Activated T-cell treated with anti-CD3 and anti-CD28 coated beads, Interleukin-2, amount 50 U/mL, for 72 hours (primary cell): ENCODE data around the gene FGF1. TPM values are rescaled to one million over a fixed set of nuclear protein-coding genes. Genes with fewer than 3 reads are reported as not detected.
A peak's percentile ranks its signal among the peaks of the same experiment; 100 is the strongest.

ENCODE experiments used
- ATAC-seq, 2 donors: fragments of 150-1000 bp; cut with Tn5 transposase; replicated peaks in 1 of 2; 2 replicates each; pipeline ENCODE4 v1.10.0; 2021; ENCODE audit warnings: moderate library complexity in 2 of 2, mild to moderate bottlenecking in 1 of 2
- DNase-seq, 2 donors: peaks; one replicate each; pipeline ENCODE4 v3.0.0; 2021 to 2022; ENCODE audit warnings: mixed read lengths in 1 of 2
- H3K27ac Mint-ChIP-seq: one replicate; pipeline ENCODE4 v1.8.0; 2022; ENCODE audit warnings: mild to moderate bottlenecking, moderate library complexity, mixed read lengths
- H3K27me3 Mint-ChIP-seq: one replicate; pipeline ENCODE4 v1.8.0; 2022; ENCODE audit warnings: low read depth, mixed read lengths
- H3K36me3 Mint-ChIP-seq, 2 donors: one replicate each; pipeline ENCODE4 v1.8.0; 2022; ENCODE audit warnings: mixed read lengths in 2 of 2, mild to moderate bottlenecking in 1 of 2; ENCODE audit not compliant: insufficient read depth in 2 of 2
- H3K4me1 Mint-ChIP-seq: one replicate; pipeline ENCODE4 v1.8.0; 2022; ENCODE audit warnings: low read depth, mixed read lengths
- H3K4me3 Mint-ChIP-seq, 2 donors: one replicate each; pipeline ENCODE4 v1.8.0; 2022; ENCODE audit warnings: mild to moderate bottlenecking in 2 of 2, mixed read lengths in 2 of 2, moderate library complexity in 2 of 2
- H3K9me3 Mint-ChIP-seq, 2 donors: one replicate each; pipeline ENCODE4 v1.8.0; 2022; ENCODE audit warnings: mixed read lengths in 2 of 2
- total RNA-seq, 2 donors: library from RNA; stranded (reverse); gene quantifications; one replicate each; pipeline ENCODE4 v1.2.3, GENCODE V29; 2022

Gene FGF1
- total RNA-seq, result not detected

DNA sequence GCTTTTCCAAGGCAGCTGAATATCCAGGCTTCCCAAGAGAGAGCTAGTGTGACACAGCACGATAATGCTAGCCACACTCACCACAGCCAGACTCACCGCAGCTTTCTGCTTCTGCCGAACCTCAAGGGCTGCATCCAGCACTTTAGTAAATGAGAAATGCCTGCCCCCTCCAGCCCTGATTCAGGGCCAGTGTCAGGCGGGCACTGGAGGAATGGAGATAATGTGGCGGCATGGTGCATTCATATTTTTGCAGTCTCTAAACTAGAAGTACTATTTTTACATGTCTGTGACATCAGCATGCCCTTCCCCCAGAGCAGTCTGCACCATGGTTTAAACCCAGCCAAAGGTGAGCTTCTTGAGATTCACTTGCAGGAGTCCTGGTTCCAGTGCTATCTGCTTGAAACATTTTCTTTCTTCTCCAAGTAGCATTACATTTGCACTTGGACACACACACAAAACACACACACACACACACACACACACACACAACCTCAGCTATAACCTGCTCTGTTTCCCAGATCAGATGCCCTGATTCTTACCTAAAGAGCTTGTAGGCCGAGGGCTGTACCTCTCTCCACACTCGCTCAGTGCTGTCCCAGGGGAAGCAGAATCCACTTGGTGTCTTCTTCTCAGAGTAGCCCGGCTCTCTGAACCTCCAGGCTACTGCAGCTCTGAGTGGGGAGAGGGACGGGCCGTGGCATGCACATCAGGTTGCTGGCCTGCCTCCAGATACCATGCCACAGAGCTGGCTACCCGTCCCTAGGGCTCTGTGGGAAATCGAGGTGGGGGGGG, at the start of gene FGF1:
Gene FGF1, minus strand, starts transcription at position 673 of the 792 bp plus-strand sequence. CDS start 71,963 bp downstream, outside the sequence.
- DNase-seq (no peak), ATAC-seq (no peak)
- Mint-ChIP-seq H3K4me1 (no peaks in the 10 kb centered on the region), H3K27me3 (peaks cover 21% of the 10 kb centered on the region), H3K9me3 (no peaks in the 10 kb centered on the region), H3K27ac (no peak within 1 kb of the TSS), H3K4me3 (no peak within 1 kb of the TSS), H3K36me3 (no peaks in the 10 kb centered on the region)

DNA sequence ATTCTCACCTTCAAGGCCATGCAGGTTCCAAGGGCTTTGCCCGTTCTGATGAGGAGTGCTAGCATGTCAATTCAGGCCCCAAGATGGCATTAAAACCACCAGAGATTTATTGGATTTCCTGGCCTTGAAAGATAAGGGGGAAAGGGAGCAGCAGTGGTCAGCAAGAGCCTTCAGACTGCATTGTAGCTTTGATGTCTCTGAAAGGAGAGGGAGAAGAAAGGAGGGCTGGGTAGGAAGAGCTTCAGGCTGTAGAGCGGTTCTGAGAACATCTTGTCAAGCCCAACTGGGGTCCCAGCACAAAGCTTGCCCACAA, 41.8 kb upstream of the FGF1 start:
- Mint-ChIP-seq H3K36me3 (no peaks in the 10 kb centered on the region), H3K27me3 (no peaks in the 10 kb centered on the region), H3K4me3 (no peak overlapping the region), H3K4me1 (peaks cover 19% of the 10 kb centered on the region), H3K9me3 (peaks cover 0 to 2% of the 10 kb centered on the region in 2 donors), H3K27ac (no peak overlapping the region)
- no peak for ATAC-seq
- DNase-seq, result no peak

DNA sequence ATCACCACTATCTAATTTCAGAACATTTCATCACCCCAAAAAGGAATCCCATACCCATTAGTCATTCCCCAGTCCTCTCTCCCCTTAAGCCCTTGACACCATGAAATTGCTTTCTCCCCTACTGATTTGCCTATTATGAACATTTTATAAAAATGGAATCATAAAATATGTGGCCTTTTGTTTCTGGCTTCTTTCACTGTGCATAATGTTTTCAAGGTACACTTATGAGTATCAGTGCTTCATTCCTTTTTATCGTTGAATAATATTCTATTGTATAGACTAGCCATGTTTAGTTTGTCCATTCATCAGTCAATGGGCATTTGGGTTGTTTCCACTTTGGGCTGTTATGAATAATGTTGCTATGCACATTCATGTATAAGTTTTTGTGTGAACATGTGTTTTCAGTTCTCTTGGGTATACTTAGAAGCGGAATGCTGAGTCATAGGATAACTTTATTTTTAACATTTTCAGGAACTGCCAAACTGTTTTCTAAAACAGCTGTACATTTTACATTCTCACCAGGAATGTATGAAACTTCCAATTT, 40.4 kb upstream of the FGF1 start:
- Mint-ChIP-seq H3K27ac (peak overlapping the region; percentile 98), H3K4me3 (peak overlapping the region in 1 of 2 donors; percentile 50), H3K27me3 (no peaks in the 10 kb centered on the region), H3K4me1 (peaks cover 19% of the 10 kb centered on the region), H3K36me3 (no peaks in the 10 kb centered on the region), H3K9me3 (peaks cover 0 to 2% of the 10 kb centered on the region in 2 donors)
- ATAC-seq, result peak; percentile 80 to 84
- no peak for DNase-seq

DNA sequence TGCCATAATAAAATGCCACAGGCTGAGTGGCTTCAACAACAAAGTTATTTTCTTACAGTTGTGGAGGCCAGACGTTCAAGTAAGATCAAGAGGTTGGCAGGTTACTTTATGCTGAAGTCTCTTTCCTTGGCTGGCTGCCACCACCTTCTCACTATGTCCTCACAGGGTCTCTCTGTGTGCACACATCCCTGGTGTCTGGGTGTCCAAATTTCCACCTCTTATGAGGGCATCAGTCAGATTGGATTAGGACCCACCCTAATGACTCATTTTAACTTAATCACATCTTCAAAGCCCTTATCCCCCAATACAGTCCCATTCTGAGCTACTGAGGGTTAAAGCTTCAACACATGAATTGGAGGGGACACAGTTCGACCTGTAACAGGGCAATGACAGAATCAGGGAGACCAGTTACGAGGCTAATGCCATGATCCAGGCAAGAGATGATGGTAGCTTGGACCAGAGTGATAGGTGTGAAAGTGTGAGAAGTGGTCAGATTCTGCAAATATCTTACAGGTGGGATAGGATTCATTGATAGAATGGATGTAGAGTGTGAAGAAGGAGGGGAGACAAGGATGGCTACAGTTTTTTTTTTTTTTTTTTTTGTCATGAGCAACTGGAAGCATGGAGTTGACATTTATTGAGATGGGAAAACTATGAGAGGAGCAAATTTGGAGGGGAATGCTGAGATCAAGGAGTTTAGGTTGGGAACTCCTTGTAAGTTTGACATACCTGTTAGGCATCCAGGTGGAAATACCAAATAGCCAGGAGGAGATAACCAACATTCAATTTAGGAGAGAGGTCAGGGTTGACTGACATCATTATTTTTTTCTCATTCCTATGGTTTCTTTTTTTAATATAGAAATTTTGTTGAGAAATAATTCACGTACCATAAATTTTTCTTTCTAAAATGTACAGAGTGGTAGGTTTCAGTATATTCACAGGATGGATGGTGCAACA, 39.6 kb upstream of the FGF1 start:
- Mint-ChIP-seq H3K36me3 (no peaks in the 10 kb centered on the region), H3K4me3 (no peak overlapping the region), H3K9me3 (peaks cover 0 to 2% of the 10 kb centered on the region in 2 donors), H3K27me3 (no peaks in the 10 kb centered on the region), H3K27ac (peak overlapping the region; percentile 98), H3K4me1 (peaks cover 19% of the 10 kb centered on the region)
- DNase-seq (no peak), ATAC-seq (no peak)

DNA sequence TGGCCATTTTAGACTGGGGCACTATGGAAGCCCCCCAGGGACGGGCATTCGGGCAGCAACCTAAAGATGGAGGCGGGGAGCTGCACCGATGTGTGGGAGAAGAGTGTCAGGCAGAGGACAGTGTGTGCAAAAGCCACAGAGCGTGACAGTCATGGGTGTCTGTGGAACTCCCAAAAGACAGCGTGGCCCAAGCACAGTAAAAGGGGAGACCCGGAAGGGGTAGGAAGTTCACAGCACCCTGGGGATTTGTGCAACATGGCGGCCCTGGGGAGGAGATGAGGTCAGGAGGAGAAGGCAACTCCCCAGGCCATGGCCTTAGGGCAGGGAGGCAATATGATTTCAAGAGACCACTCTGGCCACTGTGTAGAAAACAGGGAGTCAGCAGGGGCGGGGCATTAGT, 38.9 kb upstream of the FGF1 start:
- H3K4me3 Mint-ChIP-seq, result no peak overlapping the region
- peaks cover 19% of the 10 kb centered on the region for H3K4me1 Mint-ChIP-seq
- DNase-seq (no peak), ATAC-seq (no peak)
- H3K27ac Mint-ChIP-seq, result no peak overlapping the region
- peaks cover 0 to 2% of the 10 kb centered on the region in 2 donors for H3K9me3 Mint-ChIP-seq
- H3K27me3 Mint-ChIP-seq, result no peaks in the 10 kb centered on the region
- no peaks in the 10 kb centered on the region for H3K36me3 Mint-ChIP-seq

DNA sequence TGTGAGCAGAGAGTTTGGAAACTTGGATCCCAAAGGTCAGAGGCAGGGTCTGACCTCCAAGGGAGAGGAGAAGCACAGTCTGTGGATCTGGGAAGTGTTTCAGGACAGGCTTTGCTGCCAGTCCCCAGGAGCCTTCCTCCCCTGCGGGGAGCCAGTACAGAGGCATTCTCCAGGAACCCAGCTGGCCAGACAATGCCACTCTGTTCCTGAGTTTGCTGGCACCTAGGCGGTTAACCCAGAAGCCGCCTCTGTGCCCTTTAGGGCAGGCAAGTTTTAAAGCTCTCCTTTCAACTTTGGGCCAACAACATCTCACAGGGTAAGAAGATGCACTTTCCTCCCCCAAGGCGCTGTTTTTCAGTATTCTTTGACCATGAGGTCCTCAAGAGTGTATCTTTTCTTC, 37.0 kb upstream of the FGF1 start:
- H3K4me3 Mint-ChIP-seq, result no peak overlapping the region
- peaks cover 0 to 2% of the 10 kb centered on the region in 2 donors for H3K9me3 Mint-ChIP-seq
- DNase-seq (no peak), ATAC-seq (no peak)
- no peak overlapping the region for H3K27ac Mint-ChIP-seq
- no peaks in the 10 kb centered on the region for H3K36me3 Mint-ChIP-seq
- peaks cover 19% of the 10 kb centered on the region for H3K4me1 Mint-ChIP-seq
- H3K27me3 Mint-ChIP-seq, result peaks cover 9% of the 10 kb centered on the region

DNA sequence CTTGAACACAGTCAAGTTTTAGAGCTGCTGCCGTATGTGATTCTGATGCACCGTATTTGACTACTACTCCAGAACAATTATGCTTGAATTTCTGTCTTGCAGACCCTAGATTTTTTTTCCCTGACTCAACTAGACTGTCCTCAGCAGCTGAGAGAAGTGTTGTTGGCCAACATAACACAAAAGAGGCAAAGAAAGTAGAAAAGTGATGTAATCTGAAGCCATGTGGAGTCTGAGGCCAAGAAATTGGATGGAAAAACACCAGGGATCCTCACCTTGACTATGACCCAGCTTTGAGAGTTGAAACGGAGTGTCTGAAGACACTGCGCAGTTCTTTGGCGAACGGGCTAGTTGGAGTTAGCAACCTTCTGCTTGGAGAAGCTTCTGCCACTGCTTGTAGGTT, 36.3 kb upstream of the FGF1 start:
- DNase-seq (no peak), ATAC-seq (no peak)
- peaks cover 19% of the 10 kb centered on the region for H3K4me1 Mint-ChIP-seq
- no peaks in the 10 kb centered on the region for H3K36me3 Mint-ChIP-seq
- H3K4me3 Mint-ChIP-seq, result no peak overlapping the region
- peaks cover 0 to 2% of the 10 kb centered on the region in 2 donors for H3K9me3 Mint-ChIP-seq
- H3K27me3 Mint-ChIP-seq, result peaks cover 11% of the 10 kb centered on the region
- H3K27ac Mint-ChIP-seq, result no peak overlapping the region

DNA sequence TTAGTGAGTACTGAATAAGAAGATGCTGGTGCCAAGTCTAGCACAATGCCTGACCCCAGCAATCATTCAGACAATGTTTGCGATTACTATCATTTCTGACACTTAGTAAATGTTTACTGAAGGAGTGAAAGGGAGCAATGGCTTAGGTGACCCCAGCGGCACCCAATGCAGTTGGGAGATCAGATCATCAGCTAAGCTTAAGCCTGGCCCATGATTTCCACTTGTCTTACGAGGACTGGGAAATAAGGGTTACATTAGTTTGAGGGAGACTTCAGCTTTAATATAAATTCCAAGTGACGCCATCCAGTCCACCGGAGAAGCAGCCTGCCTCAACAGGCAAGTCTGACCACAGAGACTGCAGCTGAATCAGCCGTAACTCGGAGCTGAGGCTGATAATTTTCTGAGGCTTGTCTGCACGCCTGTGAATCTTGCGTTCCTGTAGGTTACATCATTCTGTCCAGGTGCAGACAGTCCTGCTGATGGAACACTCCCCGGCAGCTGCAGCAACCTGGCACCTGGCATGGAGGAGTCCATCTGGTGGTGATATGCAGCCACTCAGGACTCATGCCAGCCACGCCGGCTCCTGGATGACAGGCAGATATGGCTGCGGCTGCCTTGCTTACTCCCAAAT, 34.9 kb upstream of the FGF1 start:
- DNase-seq (no peak), ATAC-seq (no peak)
- Mint-ChIP-seq H3K36me3 (no peaks in the 10 kb centered on the region), H3K9me3 (peaks cover 0 to 2% of the 10 kb centered on the region in 2 donors), H3K27ac (no peak overlapping the region), H3K4me3 (no peak overlapping the region), H3K4me1 (peaks cover 5% of the 10 kb centered on the region), H3K27me3 (peaks cover 18% of the 10 kb centered on the region)

DNA sequence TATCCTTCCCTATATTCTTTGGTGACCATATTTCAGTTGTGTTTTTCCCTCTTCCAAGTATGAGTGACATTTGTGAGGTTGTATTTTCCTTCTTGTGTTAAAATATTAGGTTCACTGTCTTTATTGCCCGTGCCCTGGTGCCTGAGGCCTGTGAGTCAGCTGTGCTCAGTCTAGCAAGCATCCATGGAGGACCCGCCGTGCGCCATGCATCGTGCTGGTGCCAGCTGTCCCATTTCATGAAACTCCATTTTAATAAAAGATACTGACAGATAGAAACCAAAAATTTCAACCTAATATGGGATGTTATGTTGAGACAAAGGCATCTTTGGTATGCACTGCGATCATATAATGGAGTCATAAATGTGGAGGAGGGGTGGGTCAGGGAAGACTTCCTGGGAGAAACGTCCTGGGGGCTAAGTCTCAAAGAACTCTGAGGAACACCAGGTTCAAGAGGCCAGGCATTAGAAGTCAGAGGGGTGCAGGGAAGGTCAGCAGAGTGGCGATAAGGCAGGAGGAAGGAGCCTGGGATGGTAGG, 34.0 kb upstream of the FGF1 start:
- H3K27me3 Mint-ChIP-seq, result peaks cover 23% of the 10 kb centered on the region
- ATAC-seq, result no peak

DNA sequence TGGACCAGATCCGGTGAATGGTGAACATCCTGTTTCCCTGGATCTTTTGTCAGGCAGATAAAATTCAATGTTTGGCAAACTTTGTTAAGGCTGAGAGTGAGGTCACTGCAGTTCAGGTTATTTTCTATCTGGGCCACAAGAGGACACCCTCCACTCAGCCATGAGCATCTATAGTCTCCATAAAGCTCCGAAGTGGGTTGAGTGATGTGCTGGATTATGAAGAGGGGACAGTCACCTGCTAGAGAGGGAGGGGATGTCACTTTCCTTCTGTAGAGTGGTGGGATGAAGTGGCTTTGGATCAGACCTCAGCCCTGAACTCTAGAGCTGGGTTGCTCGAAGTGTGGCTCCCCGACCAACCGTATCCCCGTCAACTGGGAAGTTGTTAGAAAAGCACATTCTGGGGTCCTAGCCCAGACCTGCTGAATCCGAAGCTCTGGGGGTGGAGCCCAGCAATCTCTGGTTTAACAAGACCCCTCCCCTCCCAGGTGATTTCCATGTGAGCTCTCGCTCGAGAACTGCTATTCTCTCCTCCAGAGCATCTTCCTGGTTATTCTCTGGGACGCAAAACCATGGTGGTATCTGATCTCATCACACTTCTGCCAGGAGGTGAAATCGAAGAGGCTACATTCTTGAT, 31.8 kb upstream of the FGF1 start:
- Mint-ChIP-seq H3K36me3 (no peaks in the 10 kb centered on the region), H3K27ac (no peak overlapping the region), H3K4me3 (no peak overlapping the region), H3K4me1 (peaks cover 9% of the 10 kb centered on the region), H3K9me3 (no peaks in the 10 kb centered on the region), H3K27me3 (peaks cover 23% of the 10 kb centered on the region)
- ATAC-seq (peak; percentile 33 to 37), DNase-seq (peak in 1 of 2 donors; percentile 18)

More for the DNA sequence above, 34.0 kb upstream of the FGF1 start:
- Mint-ChIP-seq H3K4me1 (no peaks in the 10 kb centered on the region), H3K9me3 (no peaks in the 10 kb centered on the region), H3K4me3 (no peak overlapping the region), H3K36me3 (no peaks in the 10 kb centered on the region), H3K27ac (no peak overlapping the region)
- no peak for DNase-seq

DNA sequence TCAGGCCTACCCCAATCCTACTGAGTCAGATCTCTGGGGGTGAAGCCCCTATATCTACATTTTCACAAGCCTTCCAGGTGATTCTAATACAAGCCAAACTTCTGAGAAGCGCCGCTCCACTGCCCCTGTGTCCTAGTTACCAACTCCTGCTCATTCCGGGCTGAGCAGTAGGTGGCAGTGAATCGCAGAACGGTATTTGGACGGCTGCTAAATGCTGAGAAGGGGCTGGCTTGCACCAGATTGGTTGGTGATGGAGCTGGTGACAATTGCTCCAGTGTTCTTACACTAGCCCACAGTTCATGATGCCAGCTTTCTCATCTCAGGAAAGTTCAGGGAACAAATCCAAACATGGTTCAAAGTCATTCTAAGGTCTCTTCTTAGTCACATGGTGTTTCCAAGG, 31.1 kb upstream of the FGF1 start:
- no peak overlapping the region for H3K27ac Mint-ChIP-seq
- peaks cover 0 to 2% of the 10 kb centered on the region in 2 donors for H3K9me3 Mint-ChIP-seq
- DNase-seq (peak; percentile 32 to 44), ATAC-seq (peak; percentile 49 to 50)
- peaks cover 0 to 3% of the 10 kb centered on the region in 2 donors for H3K36me3 Mint-ChIP-seq
- H3K4me1 Mint-ChIP-seq, result peaks cover 15% of the 10 kb centered on the region
- H3K27me3 Mint-ChIP-seq, result peaks cover 23% of the 10 kb centered on the region
- no peak overlapping the region for H3K4me3 Mint-ChIP-seq

DNA sequence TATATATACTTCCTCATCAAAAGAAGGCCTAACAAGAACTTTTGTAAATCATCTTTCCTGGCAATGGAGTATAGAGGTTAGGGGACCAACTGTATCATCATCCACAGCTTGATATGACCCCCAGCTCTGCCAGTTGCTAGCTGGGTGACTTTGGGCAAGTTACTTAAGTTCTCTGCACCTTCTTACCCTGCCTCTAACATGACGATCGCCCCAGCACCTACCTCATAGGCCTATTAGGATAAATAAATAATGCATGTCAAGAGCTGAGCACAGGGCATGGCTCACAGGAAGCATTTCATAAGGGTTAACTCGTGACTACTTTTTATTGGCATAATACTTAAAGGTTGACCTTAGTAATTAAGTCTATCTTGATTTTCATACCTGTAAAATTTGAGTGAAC, 29.4 kb upstream of the FGF1 start:
- peaks cover 15% of the 10 kb centered on the region for H3K4me1 Mint-ChIP-seq

More for the DNA sequence above, 29.4 kb upstream of the FGF1 start:
- no peak overlapping the region for H3K4me3 Mint-ChIP-seq
- ATAC-seq (no peak), DNase-seq (no peak)
- peaks cover 2 to 5% of the 10 kb centered on the region in 2 donors for H3K9me3 Mint-ChIP-seq
- H3K36me3 Mint-ChIP-seq, result peaks cover 4 to 6% of the 10 kb centered on the region in 2 donors
- peaks cover 23% of the 10 kb centered on the region for H3K27me3 Mint-ChIP-seq
- no peak overlapping the region for H3K27ac Mint-ChIP-seq
